Caki2 (cell line): ENCODE data around the gene P2RX4. TPM values are rescaled to one million over a fixed set of nuclear protein-coding genes. Genes with fewer than 3 reads are reported as not detected.
"Not testable (repeated sequence)": the region's sequence is repeated elsewhere in the genome, so short reads cannot be mapped to it uniquely, and the experiment has no call there.

Source experiments
- DNase-seq: peaks from one replicate; pipeline ENCODE4 v3.0.0-alpha.2; 2015; ENCODE audit warnings: low read depth
- in situ Hi-C: cut with HindIII; loops from 2 replicates; pipeline ENCODE4 v1.10.0; 2016; ENCODE audit warnings: low sequenced_read_pairs, low pct_unique_long_range_greater_than_20kb, mixed read lengths
- total RNA-seq: library from RNA; depleted of rRNA; stranded (reverse); fragments of >200 nt; shearing (Covaris generic); gene quantifications from 2 replicates; pipeline ENCODE4 v1.2.3, GENCODE V29; 2014; ENCODE audit warnings: low replicate concordance; rRNA removed

P2RX4 gene
- 137 and 166 TPM in 2 replicates for total RNA-seq

- DNase-seq, result peak; percentile 83
- in situ Hi-C loops, result no loop called here
Measured at GRCh38 chr12:121209624-121210572, at the start of gene P2RX4. TSS of gene P2RX4 (plus strand) at chr12:121210129. CDS start at chr12:121210165, 36 bp downstream.

DNA sequence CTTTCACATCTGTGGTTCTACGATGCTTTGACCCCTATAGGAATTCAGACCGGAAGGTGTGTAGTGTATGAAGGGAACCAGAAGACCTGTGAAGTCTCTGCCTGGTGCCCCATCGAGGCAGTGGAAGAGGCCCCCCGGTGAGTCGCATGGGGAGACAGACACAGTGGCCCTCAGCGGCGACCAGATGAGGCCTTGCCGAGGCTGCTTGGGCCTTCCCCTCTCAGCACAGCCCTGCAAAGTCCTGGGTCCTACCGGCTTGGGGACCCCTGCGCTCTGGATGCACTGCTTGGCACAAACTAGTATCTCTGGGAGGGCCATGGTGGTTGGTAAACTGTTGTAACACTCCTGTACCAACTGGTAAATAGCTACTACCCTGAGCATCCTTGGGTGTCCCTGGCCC lies 47.5 kb upstream of the P2RX4 start:
- in situ Hi-C loops, result no loop called here
- DNase-seq, result no peak

- DNase-seq, result no peak
- in situ Hi-C loops, result no loop called here
Measured at GRCh38 chr12:121162985-121163384, 46.9 kb upstream of the P2RX4 start.

GRCh38 chr12:121164839-121165238 lies 45.1 kb upstream of the P2RX4 start:
- in situ Hi-C loops, DNase-seq: not testable (repeated sequence)

GRCh38 chr12:121165316-121165715 lies 44.6 kb upstream of the P2RX4 start:
- peak; percentile 28 for DNase-seq
- in situ Hi-C loops, result no loop called here

- no peak for DNase-seq
- in situ Hi-C loops, result no loop called here
Measured at GRCh38 chr12:121166356-121166755, 43.6 kb upstream of the P2RX4 start.

GRCh38 chr12:121167232-121167820 lies 42.6 kb upstream of the P2RX4 start:
- no peak for DNase-seq
- in situ Hi-C loops, result no loop called here

GRCh38 chr12:121167951-121168350 lies 42.0 kb upstream of the P2RX4 start:
- DNase-seq, result no peak
- in situ Hi-C loops, result no loop called here

- DNase-seq, result no peak
- in situ Hi-C loops, result no loop called here
Measured at GRCh38 chr12:121170151-121170550, 39.8 kb upstream of the P2RX4 start.

DNA sequence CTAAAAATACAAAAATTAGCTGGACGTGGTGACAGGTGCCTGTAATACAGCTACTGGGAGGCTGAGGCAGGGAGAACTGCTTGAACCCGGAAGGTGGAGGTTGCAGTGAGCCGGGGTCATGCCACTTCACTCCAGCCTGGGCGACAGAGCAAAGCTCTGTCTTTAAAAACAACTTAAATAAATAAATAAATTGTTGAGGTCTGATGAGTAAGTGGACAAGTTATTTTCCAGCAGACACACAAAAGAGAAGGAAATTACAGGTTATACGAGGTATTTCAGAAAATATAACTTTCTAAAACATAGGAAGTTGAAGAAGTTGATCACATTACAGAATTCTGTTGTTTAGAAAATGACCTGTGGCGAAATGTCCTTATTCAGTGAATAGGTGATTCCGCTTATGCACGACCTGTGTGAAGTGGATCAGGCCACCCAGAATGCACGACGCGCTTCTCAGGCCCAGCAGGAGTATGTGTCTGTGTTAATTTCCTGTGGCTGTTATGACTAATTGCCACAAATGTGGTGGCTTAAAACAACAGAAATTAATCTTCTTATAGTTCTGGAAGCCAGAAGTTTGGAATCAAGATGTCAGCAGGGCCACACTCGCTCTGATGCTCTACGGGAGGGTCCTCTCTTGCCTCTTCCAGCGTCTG lies 39.2 kb upstream of the P2RX4 start:
- in situ Hi-C loops, result no loop called here
- peak; percentile 81 for DNase-seq

DNA sequence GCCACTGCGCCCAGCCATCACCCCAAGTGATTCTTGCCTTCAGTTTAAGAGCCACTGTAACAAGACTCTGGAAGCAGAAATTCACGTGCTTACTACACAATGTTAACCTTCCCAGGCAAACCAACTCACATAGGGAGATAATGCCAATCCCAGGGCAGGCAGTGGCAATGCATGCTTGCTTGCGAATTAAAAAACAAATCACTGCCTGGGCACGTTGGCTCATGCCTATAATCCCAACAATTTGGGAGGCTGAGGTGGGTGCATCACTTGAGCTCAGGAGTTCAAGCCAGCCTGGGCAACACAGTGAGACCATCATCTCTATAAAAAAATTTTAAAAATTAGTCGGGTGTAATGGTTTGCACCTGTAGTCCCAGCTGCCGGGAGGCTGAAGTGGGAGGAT lies 37.8 kb upstream of the P2RX4 start:
- DNase-seq, result no peak
- in situ Hi-C loops, result no loop called here

- in situ Hi-C loops, result no loop called here
- no peak for DNase-seq
Measured at GRCh38 chr12:121175383-121176119, 34.4 kb upstream of the P2RX4 start.

GRCh38 chr12:121176826-121177529 lies 33.0 kb upstream of the P2RX4 start:
- in situ Hi-C loops, result no loop called here
- no peak for DNase-seq

DNA sequence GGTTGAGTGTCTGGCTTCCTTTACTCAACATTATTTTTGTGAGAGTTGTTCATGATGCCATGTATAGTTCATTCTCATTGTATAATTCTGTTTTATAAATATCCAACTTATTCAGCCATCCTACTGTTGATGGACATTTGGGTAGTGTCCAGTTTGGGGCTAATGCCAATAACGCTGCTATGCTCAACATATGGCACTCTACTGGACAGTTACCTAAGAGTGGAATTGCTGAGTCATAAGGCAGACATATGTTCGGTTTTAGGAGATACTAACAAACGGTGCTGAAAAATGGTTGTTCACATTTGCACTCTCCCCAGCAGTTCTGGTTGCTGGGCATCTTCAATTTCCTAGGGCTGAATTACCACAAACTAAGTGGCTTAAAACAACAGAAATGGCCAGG lies 28.7 kb upstream of the P2RX4 start:
- in situ Hi-C loops, result no loop called here
- DNase-seq, result no peak

DNA sequence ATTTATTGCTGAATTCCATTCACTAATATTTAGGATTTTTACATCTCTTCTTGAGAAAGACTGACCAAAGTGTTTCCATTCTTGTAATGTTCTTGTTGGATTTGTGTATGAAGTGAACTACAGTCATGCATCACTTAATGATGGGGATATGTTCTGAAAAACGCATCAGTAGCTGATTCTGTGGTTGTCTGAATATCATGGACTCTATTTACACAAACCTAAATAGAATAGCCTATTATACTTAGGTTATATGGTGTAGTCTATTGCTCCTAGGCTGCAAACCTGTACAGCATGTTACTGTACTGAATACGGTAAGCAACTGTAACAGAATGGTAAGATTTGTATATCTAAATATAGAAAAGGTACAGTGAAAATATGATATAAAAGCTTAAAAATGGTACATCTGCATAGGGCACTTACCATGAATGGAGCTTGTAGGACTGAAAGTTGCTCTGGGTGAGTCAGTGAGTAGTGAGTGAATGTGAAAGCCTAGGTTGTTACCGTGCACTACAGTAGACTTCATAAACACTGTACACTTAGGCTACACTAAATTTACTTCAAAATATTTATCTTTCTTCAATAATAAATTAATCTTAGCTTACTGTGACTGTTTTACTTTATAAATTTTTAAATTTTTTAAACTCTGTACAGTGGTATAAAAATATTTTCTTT lies 27.6 kb upstream of the P2RX4 start:
- no peak for DNase-seq
- in situ Hi-C loops, result no loop called here

- no peak for DNase-seq
- in situ Hi-C loops, result no loop called here
Measured at GRCh38 chr12:121184425-121184824, 25.5 kb upstream of the P2RX4 start.
